Measurements from ENCODE around the gene ARHGEF39. TPM values are rescaled to one million over a fixed set of nuclear protein-coding genes. Genes with fewer than 3 reads are reported as not detected.

ARHGEF39 gene
- total RNA-seq, 3 donors from 2014 or later, result 0.59 to 1.6 (median 0.80) TPM

DNA sequence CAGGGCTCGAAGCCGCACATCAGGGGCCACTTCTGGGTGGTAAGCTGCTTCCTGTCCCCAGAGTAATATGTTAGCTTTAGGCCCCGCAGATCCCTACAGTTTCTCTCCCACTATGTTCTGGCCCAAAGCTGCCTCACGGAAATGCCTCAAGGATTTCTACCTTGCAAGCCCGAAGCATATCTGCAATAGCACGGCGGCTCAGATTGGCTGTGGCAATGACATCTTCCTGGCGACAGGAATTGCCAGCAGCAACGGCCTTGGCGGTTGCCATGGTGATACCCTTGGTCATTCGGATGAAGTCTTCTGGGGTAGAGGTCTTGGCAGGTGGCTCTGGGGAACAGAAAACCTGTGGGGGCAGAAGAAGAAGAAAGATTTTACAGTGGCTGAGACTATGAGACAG is 35.0 kb upstream of the ARHGEF39 start:
- Histone ChIP-seq H3K4me3 (no peak overlapping the region), H3K27me3 (no peaks in the 10 kb centered on the region), H3K36me3 (peaks cover 27% of the 10 kb centered on the region), H3K4me1 (no peaks in the 10 kb centered on the region), H3K9me3 (no peaks in the 10 kb centered on the region), H3K27ac (no peak overlapping the region)
- intact Hi-C loops (cut with DNase I; ENCODE audit: low total_unique reads), result no loop called here
- no peak for DNase-seq (ENCODE audit: low spot score in 2 of 2)
- TF ChIP-seq POLR2AphosphoS5 (IDR thresholded peaks at IDR 0.05) (no peak), CTCF (IDR thresholded peaks at IDR 0.05) (no peak), POLR2A (IDR thresholded peaks at IDR 0.05) (no peak)

- no peaks in the 10 kb centered on the region for H3K9me3 ChIP-seq
- peak overlapping the region; percentile 8 to 66 for H3K27ac ChIP-seq
- H3K4me1 ChIP-seq, result no peaks in the 10 kb centered on the region
- no peak overlapping the region for H3K4me3 ChIP-seq
- peaks cover 17% of the 10 kb centered on the region for H3K36me3 ChIP-seq
- no peak for DNase-seq (ENCODE audit: low spot score in 2 of 2)
- intact Hi-C loops (cut with DNase I; ENCODE audit: low total_unique reads), result no loop called here
- TF ChIP-seq POLR2AphosphoS5 (IDR thresholded peaks at IDR 0.05) (no peak), CTCF (IDR thresholded peaks at IDR 0.05) (no peak), POLR2A (IDR thresholded peaks at IDR 0.05) (no peak)
- H3K27me3 ChIP-seq, result no peaks in the 10 kb centered on the region
Measured at GRCh38 chr9:35698231-35698630, 33.2 kb upstream of the ARHGEF39 start.

DNA sequence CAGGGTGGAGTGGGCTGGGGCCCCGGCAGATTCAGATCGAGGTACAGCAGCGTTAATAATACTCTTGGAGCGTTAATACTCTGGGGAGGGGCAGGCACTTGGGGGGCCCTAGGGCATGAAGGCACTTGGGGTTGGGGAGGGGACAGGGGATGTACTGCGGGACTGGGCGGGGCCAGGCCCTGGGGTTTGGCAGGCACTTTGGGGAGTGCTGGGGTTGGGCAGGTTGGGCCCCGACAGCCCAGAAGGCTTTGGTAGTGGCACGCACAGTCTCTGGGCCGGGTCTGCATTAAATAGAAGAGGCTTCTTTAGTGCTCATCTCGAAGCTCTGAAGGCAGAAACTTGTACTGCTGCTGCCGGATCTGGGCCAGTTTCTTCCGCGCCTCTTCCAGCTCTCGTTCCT is 32.5 kb upstream of the ARHGEF39 start:
- H3K4me3 ChIP-seq, result no peak overlapping the region
- H3K36me3 ChIP-seq, result peaks cover 17% of the 10 kb centered on the region
- H3K4me1 ChIP-seq, result no peaks in the 10 kb centered on the region
- H3K9me3 ChIP-seq, result no peaks in the 10 kb centered on the region
- no peaks in the 10 kb centered on the region for H3K27me3 ChIP-seq
- TF ChIP-seq POLR2A (IDR thresholded peaks at IDR 0.05) (no peak), POLR2AphosphoS5 (IDR thresholded peaks at IDR 0.05) (no peak), CTCF (IDR thresholded peaks at IDR 0.05) (no peak)
- peak overlapping the region; percentile 20 to 66 for H3K27ac ChIP-seq
- intact Hi-C loops (cut with DNase I; ENCODE audit: low total_unique reads), result no loop called here
- DNase-seq (ENCODE audit: low spot score in 2 of 2), result no peak

GRCh38 chr9:35696520-35697215 is 31.7 kb upstream of the ARHGEF39 start:
- no peaks in the 10 kb centered on the region for H3K9me3 ChIP-seq
- no peaks in the 10 kb centered on the region for H3K27me3 ChIP-seq
- intact Hi-C loops (cut with DNase I; ENCODE audit: low total_unique reads), result loop anchor here (1.0 kb wide), 1 partner anchor 33 kb away; no protein-coding TSS in a partner anchor
- peaks cover 17% of the 10 kb centered on the region for H3K36me3 ChIP-seq
- peak in 1 of 2 donors; percentile 54 for DNase-seq (ENCODE audit: low spot score in 2 of 2)
- no peaks in the 10 kb centered on the region for H3K4me1 ChIP-seq
- H3K4me3 ChIP-seq, result no peak overlapping the region
- H3K27ac ChIP-seq, result peak overlapping the region; percentile 36 to 66
- TF ChIP-seq POLR2A (IDR thresholded peaks at IDR 0.05) (no peak), POLR2AphosphoS5 (IDR thresholded peaks at IDR 0.05) (peak in 1 of 3 donors; percentile 24), CTCF (IDR thresholded peaks at IDR 0.05) (peak; percentile 51 to 74 (median 71))

DNA sequence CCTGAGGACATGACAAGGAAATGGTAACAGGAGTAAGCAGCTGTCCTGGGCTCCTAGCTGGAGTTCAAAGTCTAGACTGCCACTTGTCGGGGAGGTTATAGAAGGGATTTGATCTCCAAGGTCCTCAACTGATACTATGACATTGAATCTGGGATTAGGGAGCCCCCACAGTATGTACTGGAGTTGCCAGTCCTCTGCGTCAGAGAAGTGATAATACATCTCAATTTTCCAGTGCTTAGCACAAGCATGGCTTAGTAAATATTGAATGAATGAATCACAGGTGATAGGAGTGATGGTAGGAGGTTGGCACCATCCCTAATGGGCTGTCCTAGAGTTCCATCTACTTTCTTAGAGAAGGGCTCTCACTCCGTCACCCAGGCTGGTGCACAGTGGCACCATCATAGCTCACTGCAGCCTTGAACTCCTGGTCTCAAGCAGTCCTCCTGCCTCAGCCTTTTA is 31.0 kb upstream of the ARHGEF39 start:
- intact Hi-C loops (cut with DNase I; ENCODE audit: low total_unique reads), result loop anchor here (1.0 kb wide), 1 partner anchor 33 kb away; no protein-coding TSS in a partner anchor
- no peaks in the 10 kb centered on the region for H3K9me3 ChIP-seq
- H3K36me3 ChIP-seq, result peaks cover 17% of the 10 kb centered on the region
- TF ChIP-seq CTCF (IDR thresholded peaks at IDR 0.05), result no peak
- TF ChIP-seq POLR2AphosphoS5 (IDR thresholded peaks at IDR 0.05), result no peak
- no peak overlapping the region for H3K4me3 ChIP-seq
- peak overlapping the region; percentile 36 to 66 for H3K27ac ChIP-seq
- no peak for DNase-seq (ENCODE audit: low spot score in 2 of 2)
- no peaks in the 10 kb centered on the region for H3K27me3 ChIP-seq
- H3K4me1 ChIP-seq, result no peaks in the 10 kb centered on the region

All from breast epithelium (tissue), 4 donors.